Measurements from ENCODE around the gene EIF4E1B.

Gene EIF4E1B

GRCh38 chr5:176664479-176664878 is 34.0 kb downstream of the EIF4E1B start:
- no peak for DNase-seq (ENCODE audit: low spot score)

- no peak for DNase-seq (ENCODE audit: low spot score)
These were observed 34.4 kb downstream of the EIF4E1B start for GRCh38 chr5:176664886-176665285.

DNA sequence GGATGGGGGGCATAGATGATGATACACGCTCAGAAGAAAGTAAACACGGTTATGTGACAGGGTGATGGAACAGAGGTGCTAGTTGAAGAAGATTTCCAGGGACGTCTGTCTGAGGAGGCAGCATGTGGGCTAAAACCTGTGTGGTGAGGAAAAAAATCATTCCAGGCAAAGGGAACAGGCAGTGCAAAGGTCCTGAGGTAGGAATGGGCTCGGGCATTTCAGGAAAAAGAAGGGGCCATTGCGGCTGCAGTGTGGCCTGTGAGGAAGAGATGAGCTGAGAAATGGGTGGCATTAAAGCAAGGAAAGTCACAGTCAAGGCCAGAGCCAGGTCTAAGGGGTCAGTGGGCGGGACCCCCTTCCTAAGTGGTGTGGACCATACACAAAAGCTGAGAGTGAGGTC is 35.0 kb downstream of the EIF4E1B start:
- DNase-seq (ENCODE audit: low spot score) = no peak

DNA sequence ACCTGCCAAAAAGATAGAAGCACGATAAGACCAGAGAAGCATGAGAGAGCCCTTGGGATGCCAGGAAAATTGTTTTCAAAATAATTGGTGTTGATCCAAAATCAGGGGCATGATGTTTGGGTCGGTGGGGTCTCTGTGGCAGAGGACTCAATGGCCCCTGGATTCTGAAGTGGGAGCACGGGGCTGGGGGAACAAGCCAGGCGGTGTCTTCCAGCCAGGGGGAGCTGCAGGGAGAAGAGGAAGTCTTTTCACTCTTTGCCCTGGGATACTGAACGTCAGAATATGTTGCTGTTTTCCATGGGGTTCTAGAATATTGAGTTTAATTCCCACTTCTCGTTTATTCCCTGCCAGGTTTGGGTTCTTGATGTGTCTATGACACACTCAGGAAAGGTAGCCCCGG is 37.2 kb downstream of the EIF4E1B start:
- DNase-seq (ENCODE audit: low spot score) = no peak

DNA sequence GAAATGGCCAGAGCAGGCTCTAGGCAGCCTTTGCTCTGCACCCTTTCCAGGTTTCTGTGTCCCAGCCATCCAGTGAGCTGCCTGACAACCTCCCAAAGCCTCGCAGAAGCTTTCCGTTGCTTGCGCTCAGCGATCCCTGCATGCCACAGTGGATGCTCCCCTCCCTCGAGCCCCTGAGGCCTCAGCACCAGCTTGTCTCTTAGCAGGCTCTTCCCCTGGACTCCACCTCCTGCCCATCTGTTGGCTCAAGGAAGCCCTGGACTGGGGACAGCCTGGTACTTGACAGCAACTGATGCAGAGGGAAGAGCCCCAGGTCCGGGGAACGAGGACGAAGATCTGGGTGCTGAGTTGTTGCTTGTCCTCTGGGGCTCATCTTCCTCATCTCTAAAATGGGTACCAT is 40.0 kb downstream of the EIF4E1B start:
- no peak for DNase-seq (ENCODE audit: low spot score)

DNA sequence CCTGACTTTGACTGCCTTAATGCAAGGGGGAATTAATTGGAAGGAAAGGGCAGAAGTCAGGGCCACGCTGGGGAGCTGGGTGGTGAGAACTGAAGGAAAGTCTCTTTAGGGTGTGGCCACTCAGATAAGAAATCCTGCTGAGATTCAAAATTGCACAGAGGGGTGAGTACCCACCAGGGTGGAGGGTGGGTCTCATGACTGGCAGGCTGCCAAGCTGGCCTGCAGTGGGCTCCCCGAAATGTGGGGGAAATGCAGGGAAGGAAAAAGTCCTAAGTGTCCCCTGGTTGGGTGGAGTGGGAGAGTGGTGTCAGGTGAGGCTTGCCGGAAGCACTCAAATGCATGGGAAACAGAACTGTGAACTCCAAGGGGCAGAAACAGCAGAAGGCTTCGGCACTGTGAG is 40.9 kb downstream of the EIF4E1B start:
- DNase-seq (ENCODE audit: low spot score) = no peak

GRCh38 chr5:176671890-176672747 is 41.6 kb downstream of the EIF4E1B start:
- DNase-seq (ENCODE audit: low spot score) = no peak

DNA sequence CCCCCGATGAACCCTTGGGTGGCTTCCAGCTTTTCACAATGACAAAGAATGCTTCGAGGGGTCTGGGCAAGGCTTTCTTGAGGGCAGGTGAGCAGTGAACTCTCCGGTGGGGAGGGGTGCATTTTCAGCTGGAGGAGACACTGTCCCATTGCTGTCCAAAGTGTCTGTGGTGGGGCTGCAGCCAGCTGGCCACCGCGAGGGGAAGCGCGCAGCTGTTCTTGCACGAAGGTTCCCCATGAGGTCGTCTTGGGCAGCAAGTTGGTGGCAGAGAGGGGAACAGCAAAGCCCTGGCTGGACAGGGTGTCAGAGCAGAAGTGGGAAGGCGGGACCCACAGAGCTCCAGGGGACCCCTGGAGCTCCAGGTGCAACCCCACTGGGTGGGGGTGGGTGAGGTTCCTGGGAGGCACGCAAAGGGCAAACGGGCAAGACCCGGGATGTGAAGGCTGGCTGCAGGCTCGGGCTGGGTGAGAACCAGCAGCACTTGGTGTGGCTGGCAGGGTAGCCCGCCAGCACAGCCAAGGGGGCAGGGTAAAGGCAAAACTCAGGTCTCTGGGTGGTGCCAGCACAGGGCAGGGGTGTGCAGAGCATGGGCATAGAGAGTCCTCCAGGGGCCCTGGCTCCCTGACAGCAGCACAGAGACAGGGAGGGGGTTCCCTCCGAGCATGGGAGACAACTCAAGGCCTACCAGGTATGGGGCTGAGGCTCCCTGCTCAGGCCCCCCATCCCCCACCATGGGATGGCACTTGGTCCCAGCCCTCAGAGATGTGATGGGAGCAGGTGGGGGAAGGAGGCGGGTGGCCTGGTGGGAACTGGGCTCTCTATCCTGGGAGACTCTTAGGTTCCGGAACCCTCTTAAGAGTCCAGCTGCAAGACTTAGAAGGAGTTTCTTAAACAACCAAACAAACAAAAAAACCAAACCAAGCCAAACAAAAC is 43.4 kb downstream of the EIF4E1B start:
- DNase-seq (ENCODE audit: low spot score) = no peak

GRCh38 chr5:176674799-176675198 is 44.3 kb downstream of the EIF4E1B start:
- DNase-seq (ENCODE audit: low spot score) = no peak

GRCh38 chr5:176675676-176676360 is 45.3 kb downstream of the EIF4E1B start:
- no peak for DNase-seq (ENCODE audit: low spot score)

GRCh38 chr5:176676361-176676824 is 45.9 kb downstream of the EIF4E1B start:
- no peak for DNase-seq (ENCODE audit: low spot score)

DNA sequence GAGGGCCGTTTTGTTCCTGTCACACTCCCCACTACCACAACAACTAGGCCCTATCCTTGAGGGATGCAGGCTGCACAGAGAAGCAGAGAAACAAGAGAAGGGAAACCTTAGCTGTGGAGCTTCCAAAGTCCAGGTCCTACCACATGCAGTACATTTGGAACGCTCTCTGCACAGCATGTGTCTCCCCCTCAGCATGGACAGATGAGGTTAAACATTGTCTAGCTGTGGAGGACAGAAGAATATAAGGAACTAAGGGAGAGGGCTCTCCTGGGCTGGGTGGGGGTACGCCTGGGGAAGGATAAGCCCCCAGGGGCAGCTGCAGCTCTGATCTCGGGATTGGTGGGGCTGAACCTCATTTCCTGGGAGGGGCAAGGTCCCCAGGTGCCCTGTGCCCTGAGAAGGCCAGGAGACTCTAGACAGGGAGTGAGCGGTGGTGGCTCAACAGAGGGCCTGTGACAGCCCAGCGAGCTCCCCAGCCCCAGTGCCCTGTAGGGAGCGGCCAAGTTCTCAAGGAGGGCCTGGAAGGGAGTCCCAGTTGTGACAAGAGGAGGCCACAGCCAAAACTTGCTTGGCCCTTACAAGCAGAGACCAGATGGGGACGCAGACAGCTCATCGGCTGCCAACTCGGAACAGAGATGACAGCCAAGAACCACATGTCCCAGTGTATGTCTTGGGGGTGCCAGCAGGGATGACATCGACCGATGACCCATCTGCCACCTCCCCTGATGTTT is 46.9 kb downstream of the EIF4E1B start:
- no peak for DNase-seq (ENCODE audit: low spot score)

DNA sequence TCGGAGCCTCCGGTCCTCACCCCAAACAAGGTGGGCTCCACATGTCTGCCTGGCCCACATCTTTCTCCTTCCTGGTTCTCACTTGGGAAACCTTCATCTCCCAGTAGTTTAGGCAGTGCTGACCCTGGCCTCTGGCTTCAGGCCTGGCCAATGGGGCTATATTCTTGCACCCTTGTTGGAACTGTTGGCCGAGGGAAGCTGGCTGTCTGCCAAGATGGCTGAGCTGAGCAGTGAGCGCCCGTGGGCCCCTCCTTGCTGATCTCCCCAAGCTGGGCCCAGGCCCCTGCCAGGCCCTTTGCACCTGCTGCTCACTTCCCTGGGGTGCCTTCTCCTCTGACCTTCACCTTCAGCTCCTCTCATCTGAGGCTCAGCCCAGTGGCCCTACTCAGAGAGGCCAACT is 48.1 kb downstream of the EIF4E1B start:
- DNase-seq (ENCODE audit: low spot score) = no peak

DNA sequence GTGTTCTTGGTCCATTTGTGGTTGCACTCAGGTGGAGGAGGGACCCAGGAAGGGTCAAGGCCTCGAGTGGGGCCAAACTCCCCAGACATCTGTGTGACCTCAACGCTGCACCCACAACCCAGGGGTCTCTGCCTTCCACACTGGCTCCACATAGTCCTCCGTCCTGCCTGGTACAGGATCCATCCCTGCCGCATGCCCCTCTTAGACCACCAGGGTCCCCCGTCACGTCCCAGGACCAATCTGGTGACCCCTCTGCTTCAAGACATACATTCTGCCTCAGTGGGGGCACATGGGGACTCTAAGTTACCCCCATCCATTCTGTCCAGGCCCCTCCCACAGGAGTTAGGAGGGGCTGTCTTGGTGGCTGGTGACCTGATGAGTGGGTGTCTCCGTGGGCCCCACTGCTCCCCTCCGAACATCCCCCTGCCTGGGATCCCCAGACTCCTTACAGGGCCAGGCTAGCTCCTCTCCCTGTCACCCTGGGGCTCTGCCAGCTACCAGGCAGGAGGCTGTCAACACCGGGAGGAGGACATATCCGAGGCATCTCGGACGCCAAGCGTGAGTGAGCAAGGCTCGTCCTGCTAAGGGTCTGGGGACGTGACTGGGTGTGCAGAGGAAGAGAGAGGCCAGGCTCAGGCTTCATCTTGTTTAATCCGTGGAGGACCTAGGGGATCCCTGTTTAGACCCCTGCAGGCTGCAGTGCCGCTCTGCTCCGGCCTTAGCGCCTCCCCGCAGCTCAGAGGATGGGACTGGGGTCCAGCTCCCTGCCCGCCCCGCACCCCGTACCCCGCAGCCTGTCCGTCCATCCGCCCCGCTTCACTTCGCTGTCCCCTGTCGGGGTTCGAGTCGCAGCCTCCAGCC is 49.1 kb downstream of the EIF4E1B start:
- DNase-seq (ENCODE audit: low spot score) = no peak

DNA sequence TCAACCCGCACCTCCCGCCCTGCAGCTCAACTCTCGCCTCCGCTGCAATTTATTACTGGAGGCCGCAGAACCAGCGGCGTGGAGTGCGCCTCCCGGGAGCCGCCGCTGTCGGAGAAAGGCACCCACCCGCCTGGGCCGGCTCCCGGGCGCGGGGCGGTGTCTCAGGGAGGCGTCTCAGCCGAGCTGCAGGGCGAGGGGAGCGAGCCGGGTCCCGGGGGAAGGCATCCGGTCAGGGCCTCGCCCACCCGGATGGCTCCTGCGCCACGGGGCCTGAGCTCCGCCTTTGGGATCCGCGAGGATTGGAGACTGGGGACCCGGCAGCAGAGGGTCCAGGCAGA is 49.7 kb downstream of the EIF4E1B start:
- no peak for DNase-seq (ENCODE audit: low spot score)

GRCh38 chr5:176682016-176682531 is 51.6 kb downstream of the EIF4E1B start:
- DNase-seq (ENCODE audit: low spot score) = no peak

DNA sequence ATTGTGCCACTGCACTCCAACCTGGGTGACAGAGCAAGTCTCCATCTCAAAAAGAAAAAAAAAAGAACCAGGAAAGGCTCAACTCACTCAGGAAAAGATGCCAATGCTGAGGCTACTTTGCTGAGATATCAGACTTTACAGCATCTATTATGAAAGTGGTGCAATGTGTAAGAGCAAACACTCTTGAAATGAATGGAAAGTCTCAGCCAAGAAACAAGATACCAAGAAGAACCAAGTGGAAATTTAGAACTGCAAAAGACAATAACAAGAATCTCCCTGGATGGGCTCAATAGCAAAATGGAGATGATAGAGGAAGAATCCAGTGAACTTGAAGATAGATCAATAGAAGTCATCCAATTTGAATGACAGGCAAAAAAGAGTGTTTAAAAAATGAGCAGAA is 54.5 kb downstream of the EIF4E1B start:
- DNase-seq (ENCODE audit: low spot score) = no peak

DNA sequence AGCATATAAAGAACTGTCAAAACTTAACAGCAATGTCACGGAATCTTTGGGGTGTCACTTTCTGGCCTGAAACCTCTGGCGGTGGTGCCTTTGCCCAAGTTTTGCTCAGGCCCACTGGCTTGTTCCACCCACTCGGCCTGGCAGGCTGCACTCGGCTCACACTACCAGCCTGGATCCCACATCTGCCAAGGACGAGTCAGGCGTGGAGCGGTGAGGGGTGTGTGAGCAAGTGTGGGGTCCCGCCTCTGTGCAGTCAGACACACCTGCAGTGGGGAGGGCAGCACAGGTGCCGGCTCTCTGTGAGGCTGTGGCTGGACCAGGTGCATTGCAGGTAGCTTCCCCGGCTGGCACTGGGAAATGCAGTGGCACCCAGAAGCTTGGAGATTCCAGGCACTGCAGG is 56.8 kb downstream of the EIF4E1B start:
- no peak for DNase-seq (ENCODE audit: low spot score)

- DNase-seq (ENCODE audit: low spot score) = no peak
These were observed 57.4 kb downstream of the EIF4E1B start for GRCh38 chr5:176687881-176688280.

DNA sequence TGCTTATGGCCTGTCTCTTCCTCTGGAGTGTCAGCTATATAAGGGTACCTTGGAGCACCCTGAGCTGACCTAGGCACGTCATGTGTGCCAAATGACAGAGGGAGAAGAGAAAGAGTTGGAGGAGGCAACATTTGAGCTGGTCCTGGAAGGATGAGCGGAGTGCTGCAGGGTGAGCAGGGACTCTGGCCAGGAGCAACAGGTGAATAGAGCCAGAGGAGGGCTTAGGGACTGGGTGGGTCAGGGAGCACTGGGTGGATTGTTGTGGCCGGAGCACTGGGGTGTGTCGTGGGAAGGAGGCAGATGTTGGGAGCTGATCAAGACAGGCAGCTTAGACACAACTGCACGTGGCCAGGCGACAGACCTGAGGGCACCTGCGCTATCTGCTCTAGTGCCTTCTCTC is 60.4 kb downstream of the EIF4E1B start:
- DNase-seq (ENCODE audit: low spot score) = no peak

DNA sequence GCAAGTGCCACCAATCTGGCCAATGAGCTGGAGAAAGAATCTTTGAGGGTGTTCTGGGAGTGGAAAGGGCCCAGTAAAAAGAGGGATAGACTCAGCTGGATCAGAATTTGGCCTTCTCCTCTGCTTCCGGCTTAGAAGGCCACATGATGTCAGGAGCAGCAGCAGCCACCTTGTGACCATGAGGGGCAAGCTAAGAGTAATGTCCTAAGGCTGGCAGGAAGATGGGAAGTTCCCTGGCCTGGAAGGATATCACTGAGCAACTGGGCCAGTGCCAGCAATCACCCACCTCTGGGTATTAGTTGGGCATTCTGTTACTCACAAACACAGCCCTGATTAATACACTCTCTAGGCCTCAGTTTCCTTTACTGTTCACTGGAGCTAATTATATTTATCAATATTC is 61.0 kb downstream of the EIF4E1B start:
- no peak for DNase-seq (ENCODE audit: low spot score)
